ENCODE results near the gene KLC1.
"Not testable (repeated sequence)": the region's sequence is repeated elsewhere in the genome, so short reads cannot be mapped to it uniquely, and the experiment has no call there.

Gene KLC1

DNA sequence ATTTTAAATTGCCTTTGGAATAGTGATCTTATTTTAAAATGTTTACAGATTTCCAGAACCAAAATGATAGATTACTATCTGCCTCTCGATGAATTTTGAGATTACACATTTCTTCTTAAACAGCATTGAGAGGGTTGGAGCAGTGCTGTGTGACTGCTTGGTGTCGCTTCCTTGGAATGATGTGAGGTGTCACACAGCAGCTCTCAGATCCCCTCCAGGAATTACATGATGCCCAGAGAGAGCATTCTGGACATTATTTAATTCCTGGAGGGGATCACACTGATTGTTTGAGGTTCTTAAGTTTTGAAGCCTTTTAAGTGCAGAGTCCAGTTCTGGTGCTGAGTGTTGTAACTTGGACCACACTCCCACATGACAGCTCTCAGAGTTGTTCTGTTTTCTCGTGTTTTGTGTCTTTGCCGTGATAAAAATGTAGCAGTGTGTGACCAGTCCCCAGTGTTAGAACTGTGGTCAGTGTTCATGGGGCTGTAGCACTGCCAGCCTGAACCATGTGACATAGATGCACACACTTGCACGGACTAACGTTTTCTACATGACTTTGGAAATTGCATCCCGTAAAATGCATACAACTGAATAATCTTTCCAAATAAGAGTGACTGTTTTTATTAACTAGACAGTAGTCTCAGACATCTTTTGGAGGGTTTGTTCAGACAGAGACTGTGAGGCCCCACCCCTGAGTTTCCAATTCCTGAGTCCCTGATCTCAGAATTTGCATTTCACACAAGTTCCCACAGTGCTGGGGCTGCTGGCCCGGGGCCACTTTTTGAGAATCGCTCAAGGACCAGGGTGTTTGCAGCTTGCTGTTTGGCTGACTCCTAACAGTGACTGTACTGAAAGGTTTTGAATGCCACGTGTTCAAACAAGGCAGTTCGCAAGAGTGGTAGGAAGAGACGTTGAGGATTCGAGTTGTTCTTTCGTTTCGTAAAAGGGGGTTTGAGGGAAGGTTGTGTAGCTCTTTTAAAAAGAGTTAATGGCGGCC, 60.2 kb downstream of the KLC1 start:
- no peak for DNase-seq (ENCODE audit: low read depth in 2 of 3, low spot score in 1 of 3)

DNA sequence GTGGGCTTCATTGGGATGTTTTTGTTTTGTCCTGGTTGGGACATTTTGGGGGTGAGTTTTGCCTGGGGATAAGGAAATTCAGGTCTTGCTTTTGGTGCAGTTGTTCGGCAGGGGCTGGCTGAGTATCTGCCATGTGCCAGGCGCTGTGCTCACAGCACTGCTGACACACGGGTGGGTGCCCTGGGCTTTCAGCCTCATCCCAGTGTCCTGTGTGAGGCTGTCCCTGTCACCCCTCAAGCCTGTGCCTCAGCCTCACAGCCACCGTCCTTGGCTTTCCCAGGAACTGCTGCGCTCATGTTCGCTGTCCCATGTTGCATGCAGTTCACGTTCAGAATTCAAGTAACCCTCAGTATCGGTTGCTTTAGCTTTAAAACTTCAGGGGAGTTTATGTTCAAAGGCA, 61.3 kb downstream of the KLC1 start:
- no peak for DNase-seq (ENCODE audit: low read depth in 2 of 3, low spot score in 1 of 3)

DNA sequence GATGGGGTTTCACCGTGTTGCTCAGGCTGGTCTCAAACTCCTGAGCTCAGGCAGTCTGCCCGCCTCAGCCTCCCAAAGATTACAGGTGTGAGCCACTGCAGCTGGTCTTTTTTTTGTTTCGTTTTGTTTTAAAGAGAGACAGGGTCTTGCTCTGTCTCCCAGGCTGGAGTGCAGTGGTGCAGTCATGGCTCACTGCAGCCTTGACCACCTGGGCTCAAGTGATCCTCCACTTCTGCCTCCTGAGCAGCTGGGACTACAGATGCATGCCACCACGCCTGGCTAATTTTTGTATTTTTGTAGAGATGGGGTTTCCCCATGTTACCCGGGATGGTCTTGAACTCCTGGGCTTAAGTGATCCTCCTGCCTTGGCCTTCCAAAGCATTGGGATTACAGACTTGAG, 62.6 kb downstream of the KLC1 start:
- not testable (repeated sequence) for DNase-seq (ENCODE audit: low read depth in 2 of 3, low spot score in 1 of 3)

DNA sequence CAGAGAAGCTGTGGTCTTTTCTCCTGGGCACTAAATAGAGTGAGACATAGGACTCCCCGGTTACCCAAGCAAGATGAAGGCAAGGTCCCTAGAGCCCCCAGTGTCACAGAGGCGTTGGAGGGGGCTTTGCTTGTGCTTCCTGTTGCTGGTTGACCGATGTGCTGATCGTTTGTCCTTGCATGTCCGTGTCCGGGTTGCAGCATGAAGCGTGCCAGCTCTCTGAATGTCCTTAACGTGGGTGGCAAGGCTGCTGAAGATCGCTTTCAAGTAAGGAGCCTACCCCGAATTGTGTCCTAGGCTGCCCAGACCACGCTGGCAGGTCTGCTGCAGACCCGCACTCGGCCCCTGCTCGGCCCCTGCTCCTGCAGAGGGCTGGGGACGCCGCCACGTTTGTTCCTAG, 63.1 kb downstream of the KLC1 start:
- no peak for DNase-seq (ENCODE audit: low read depth in 2 of 3, low spot score in 1 of 3)

DNA sequence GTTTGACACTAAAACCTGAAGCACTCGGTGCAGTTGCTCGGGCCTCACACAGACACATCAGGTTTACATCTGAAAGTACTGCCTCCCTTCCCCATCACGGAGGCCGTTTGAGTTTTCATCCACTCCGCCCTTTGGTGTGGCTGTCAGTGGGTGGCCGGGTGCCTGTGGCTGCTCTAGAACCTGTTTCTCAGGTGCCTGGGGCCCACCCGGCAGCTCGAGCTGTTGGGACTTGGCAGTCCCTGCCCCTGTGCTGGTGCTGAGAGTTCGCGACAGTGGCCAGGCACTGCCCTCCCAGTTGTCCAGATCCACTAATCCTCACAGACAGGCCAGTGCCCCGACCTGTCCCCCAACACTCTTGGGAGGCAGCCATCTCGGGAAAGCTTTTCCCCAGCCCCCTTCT, 63.9 kb downstream of the KLC1 start:
- no peak for DNase-seq (ENCODE audit: low read depth in 2 of 3, low spot score in 1 of 3)

DNA sequence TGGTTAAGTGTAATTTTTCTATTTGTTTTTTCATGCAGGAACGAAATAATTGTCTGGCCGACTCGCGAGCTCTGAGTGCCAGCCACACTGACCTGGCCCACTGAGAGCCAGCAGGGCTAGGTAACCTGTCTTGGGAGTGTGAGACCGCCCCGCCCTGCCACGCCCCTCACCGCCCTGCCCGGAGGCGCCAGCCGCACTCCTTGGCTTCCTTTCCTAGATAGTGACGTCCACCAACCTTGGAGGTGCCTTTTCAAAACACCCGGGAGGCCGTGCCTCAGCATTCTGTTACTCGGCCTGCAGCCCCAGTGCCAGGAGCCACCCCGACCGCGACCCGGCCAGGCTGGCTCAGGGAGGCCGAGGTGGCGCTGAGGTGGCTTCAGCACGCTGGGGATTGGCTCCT, 64.5 kb downstream of the KLC1 start:
- DNase-seq (ENCODE audit: low read depth in 2 of 3, low spot score in 1 of 3) = no peak

DNA sequence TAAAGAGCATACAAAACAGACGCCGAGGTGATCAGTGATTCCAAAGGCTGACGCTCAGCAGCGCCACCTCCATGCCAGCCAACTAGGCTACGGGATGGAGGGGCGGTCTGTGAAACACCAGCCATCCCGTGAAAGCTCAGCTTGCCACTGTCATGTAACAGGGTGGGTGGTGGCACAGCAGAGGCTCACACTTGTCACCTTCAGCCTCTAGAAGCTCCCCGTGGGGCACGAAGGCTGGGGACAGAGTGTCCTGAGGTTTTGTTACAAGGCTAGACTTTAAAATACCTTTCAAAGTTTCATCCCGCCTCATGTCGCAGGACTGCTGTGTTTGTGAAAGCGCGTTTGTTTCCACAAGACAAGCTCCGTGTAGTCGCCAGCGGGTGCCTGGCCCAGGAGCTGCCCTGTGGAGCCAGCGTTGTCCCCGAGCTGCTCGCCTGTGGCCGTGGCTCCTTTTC, 65.6 kb downstream of the KLC1 start:
- no peak for DNase-seq (ENCODE audit: low read depth in 2 of 3, low spot score in 1 of 3)

DNA sequence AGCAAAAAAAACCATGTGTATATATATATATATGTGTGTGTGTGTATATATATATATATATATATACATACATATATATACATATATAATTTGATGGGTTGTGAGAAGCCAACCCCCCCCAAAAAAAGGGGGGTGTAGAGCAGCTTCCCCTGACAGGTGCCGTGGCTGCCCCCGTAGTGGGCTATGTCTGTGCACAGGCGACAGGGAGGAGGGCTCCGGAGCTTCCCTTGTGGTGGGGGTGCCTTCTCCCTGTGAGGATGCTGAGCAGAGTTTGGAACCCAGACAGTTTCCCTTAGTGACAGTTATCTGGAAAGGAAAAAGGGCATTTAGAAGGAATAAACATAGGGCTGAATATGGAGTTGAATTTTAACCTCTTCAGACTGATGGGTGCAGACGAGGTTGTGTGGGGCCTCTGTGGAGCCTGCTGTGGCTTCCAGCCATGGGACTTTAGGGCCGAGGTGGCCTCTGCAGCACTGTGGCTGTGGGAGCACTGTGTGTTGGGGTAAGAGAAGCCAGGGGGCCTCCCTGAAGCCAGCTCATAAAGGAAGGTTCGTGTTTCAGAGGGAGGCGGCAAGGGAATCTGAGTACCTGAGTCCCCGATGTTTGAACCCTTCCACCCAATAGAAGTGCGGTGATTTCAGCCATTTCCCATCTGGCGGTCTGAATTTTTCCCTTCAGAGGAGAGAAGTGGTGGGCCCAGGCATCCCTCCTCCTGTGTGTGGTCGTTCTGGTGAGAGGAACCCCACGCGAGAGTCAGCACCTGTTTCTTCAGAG, 66.5 kb downstream of the KLC1 start:
- no peak for DNase-seq (ENCODE audit: low read depth in 2 of 3, low spot score in 1 of 3)

DNA sequence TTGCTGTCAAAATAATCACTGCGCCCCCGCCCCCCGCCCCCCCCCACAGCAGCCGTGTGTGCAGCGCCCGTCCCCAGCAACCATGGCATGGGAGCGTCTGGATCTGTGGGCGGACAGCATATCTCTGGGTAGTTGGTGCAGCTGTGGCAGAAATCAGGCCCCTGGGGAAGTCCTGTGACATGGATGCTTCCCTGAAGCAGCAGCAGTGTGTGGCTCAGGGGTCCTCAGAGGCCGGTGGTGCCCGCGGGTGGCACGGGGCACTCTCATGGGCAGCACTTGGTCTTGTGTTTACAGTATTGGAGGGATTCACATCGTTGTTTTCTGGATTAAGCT, 67.0 kb downstream of the KLC1 start:
- no peak for DNase-seq (ENCODE audit: low read depth in 2 of 3, low spot score in 1 of 3)

DNA sequence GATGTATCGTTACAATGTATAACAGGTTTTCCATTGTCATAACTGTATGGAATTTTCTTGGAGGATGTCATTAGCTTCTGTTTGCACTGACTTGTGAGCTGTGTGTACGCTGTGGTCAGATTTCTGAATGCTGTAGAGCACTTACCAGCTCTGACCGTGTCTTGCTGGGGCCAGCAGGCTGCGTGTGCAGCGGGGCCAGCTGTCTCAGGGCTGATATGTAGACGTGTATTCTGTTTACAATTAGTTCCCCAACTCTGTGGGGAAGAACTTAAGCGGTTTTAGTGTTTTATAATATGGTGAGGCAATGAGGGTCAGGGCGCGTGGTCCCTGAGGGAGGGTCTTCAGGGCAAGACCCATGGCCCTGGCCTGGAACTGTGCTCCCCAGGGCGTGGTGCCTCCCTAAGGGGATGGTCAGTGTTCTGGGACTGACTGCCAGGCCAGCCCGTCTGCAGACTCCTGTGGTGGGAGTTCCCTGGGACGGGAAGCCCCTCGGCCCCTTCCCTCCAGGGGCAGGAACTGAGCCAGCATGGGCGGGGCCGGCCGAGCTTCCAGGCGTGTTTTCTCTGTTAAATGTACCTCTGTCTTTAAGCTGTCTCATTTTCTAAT, 67.6 kb downstream of the KLC1 start:
- no peak for DNase-seq (ENCODE audit: low read depth in 2 of 3, low spot score in 1 of 3)

DNA sequence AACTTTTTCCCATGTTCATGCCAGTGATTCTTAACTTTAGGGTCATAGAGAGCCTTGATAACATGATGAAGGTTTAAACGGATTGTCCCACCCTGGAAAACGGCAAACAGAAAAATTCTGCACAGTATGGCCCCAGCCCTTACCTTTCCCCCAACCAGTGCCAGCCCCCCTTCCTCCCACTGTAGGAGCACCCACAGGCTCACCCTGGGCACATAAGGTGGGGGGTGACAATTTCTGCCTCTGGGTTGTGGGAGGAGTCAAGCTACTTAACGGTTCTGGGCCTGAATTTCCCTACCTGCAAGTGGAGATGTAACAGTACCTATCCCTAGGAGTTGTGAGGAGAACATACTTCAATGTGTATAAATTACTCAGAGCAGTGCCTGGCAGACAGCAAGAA, 68.2 kb downstream of the KLC1 start:
- no peak for DNase-seq (ENCODE audit: low read depth in 2 of 3, low spot score in 1 of 3)

DNA sequence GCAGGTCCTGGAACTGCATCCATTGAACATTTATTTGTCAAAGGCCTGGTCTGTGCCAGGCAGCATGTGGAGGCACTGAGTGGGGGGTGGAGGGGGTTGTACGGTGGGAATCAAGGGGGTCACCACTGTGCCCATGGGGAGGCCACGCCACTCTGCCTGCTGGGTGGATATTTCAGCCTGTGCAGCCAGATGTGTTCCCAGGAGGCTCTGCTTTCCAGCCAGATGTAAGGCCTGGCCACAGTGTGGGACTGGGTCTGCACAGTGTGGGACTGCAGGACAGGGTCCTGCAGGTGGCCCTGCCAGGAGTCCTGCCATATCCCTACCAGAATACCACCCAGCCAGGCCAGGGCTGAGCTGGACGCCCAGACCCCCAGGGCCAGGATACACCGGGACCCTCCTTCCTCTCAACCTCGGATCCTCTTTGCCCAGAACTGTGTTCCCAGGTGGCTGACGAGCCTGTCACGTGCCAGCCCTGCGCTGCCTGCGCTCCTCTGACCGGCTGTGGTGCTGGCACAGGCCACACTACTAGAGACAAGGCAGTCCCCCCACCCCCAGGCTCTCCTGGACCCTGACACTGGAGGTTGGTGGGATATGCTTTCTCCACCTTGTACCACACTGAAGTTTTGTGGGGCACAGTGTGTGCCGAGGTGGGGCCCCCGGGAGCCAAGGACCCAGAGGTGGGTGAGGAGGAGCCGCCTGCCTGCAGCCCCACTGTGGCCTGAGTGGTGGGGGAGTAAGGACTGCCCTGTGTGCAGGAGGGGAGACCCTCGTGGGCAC, 68.8 kb downstream of the KLC1 start:
- no peak for DNase-seq (ENCODE audit: low read depth in 2 of 3, low spot score in 1 of 3)

DNA sequence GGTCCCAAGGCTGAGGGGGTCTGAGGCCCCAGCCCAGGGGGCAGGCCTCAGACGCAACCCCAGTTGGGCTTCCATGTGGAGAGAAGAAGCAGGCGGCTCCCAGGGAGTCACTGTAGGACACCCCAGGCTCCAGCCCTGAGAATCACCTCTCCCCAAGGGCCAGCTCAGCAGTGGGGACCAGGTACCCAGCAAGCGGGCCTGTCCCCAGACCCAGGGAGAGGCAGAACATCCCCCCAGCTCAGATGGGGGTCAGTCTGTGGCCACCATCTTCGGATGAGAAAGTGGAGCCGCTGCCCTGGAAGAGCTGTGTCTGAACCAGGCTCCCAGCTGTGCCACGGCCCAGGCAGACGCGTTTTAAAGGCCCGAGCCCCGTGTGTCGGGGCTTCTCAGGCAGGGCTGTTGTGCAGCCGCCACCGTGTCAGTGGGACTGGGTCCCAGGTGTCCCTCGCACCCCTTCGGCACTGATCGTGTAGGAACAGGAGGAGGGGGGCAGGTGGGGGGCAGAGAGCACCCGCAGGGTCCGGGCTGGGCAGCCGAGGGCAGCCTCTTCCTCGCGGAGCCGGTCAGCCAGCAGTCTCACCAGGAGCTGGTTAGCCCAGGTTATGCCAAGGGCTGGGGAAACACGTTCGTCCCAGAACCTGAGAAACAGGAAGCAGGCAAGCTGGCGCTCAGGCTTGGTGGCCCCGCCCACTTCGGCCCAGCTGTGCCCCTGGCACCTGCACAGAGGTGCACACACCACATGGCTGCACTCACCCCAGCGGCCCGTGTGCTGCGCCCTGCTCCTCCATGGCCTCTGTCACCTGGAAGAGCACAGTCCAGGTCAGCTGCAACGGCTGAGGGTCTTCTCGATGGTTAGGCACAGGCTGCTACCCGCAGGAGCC, 69.6 kb downstream of the KLC1 start:
- no peak for DNase-seq (ENCODE audit: low read depth in 2 of 3, low spot score in 1 of 3)

DNA sequence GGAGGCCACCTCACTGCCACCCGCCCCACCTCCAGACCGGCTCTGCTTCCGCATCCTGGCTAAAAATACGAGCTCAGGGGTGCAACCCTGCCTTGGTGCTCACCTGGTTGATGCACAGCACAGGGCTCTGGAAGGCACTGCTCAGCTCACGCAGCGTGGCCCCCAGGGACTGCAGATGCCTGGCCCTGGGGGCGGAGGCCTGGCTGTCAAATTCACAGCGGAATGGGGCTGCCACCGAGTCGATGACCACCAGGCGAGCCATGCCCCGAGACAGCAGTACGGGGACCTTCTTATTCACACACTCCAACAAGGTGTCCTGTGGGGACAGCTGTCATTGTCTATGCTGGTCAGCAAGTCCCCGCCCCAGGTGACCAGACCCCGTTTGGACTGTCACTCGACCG, 70.2 kb downstream of the KLC1 start:
- DNase-seq (ENCODE audit: low read depth in 2 of 3, low spot score in 1 of 3) = no peak

DNA sequence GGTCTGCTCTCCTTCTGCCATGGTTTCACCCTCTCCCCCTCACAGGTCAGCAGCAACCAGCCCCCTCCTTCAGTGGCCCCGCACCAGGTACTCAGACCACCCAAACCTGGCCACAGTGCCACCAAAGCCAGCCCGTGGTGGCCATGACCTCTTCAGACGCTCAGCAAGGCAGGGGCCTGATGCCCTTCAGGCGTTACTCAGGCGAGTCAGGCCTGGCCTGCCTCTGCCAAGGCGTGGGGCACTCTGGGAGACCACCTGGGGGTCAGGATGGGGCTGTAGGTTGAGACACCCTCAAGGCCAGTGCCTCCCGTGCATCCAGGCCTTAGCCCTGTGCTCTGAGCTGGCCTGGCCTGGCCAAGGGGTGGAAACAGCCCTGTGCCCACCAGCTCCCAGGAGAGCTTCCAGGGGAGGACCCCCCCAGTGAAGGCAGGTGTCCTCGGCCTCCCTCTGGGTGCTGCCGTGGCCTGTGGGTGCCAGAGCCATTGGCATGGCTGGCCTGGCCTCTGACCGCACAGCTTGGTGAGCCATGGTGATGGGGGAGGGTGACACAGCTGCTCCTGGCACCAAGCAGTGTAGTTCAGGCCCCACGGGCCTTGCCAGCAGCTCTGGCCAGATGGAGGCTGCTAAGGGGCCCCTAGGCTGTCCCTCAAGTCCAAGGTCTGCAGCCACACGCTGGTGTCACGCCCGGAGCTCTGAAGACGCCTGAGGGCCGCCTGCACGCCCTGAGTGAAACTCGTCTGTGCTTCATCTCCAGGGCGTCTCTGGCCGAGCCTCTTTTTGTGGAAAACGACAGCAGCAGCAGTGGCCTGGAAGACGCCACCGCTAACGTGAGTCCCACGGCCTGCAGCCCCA, 71.1 kb downstream of the KLC1 start:
- no peak for DNase-seq (ENCODE audit: low read depth in 2 of 3, low spot score in 1 of 3)

DNA sequence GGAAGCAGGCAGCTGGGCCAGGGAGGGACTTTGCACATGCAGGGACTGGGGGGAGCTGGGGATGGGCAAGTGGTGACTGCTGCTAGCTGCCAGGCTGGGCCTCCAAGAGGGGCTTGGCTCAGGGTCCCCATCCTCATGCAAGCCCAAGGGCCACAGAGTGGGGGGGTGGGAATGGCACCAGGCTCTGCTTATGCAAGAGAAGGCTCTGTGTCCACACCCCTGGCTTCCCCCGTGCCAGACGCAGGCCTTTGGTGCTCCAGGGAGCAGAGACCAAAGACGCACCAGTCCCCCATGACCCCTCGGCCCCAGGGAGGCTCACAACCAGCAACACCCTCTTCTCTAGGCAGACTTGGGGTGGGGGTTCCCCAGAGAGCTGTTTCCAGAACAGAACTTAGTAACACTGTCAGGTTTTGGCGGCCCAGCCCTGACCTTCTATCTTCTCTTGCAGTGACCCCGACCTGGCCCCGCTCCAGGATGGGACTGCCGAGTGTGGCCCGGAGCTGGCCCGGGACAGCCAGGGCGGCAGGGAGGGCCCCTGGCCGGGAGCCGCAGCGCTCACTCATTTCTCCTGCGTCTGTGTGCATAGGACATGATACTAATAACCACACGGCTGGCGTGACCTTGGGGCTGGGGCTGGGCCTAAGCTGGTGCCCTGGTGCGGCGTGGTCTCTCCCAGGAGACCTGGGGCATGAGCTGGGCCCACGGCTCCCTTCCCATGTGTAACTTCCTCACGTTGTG, 71.9 kb downstream of the KLC1 start:
- no peak for DNase-seq (ENCODE audit: low read depth in 2 of 3, low spot score in 1 of 3)

DNA sequence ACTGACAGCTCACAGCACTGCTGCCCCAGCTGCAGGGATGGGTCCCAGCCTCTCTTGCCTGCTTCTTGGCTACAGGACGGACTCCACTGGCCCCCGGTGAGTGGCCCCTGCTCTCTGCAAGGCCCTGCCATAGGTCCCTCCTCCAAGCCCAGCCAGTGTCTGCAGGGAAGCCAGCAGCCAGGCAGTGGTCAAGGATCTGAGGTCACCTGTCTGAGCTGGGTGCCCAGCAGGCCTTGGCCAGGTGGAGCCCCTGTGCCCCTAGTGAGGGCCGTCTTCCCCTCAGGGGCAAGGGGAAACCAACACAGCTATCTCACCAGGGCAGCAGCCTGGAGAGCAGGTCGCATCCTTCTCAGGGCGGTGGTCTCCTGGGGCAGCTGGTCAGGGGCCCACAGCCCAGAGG, 73.1 kb downstream of the KLC1 start:
- DNase-seq (ENCODE audit: low read depth in 2 of 3, low spot score in 1 of 3) = no peak
